ENCODE results near the gene CCDC141.
"Not testable (repeated sequence)": the region's sequence is repeated elsewhere in the genome, so short reads cannot be mapped to it uniquely, and the experiment has no call there.

The CCDC141 gene, protein sequence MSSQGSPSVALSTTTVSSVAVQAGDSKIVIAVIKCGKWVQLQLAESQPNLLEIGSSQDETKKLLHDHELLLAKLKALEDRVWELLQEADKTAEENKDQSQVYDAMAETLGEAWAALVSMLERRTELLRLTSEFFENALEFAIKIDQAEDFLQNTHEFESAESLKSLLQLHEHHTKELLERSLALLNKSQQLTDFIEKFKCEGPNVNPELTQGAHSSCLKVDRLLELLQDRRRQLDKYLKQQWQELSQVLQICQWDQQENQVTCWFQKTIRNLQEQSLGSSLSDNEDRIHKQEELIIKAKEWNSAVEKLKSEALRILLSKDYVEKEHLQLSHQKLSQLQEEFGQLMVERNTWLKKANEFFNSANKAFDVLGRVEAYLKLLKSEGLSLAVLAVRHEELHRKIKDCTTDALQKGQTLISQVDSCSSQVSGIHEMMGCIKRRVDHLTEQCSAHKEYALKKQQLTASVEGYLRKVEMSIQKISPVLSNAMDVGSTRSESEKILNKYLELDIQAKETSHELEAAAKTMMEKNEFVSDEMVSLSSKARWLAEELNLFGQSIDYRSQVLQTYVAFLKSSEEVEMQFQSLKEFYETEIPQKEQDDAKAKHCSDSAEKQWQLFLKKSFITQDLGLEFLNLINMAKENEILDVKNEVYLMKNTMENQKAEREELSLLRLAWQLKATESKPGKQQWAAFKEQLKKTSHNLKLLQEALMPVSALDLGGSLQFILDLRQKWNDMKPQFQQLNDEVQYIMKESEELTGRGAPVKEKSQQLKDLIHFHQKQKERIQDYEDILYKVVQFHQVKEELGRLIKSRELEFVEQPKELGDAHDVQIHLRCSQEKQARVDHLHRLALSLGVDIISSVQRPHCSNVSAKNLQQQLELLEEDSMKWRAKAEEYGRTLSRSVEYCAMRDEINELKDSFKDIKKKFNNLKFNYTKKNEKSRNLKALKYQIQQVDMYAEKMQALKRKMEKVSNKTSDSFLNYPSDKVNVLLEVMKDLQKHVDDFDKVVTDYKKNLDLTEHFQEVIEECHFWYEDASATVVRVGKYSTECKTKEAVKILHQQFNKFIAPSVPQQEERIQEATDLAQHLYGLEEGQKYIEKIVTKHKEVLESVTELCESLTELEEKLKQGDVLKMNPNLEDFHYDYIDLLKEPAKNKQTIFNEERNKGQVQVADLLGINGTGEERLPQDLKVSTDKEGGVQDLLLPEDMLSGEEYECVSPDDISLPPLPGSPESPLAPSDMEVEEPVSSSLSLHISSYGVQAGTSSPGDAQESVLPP (N-terminal part only)

DNA sequence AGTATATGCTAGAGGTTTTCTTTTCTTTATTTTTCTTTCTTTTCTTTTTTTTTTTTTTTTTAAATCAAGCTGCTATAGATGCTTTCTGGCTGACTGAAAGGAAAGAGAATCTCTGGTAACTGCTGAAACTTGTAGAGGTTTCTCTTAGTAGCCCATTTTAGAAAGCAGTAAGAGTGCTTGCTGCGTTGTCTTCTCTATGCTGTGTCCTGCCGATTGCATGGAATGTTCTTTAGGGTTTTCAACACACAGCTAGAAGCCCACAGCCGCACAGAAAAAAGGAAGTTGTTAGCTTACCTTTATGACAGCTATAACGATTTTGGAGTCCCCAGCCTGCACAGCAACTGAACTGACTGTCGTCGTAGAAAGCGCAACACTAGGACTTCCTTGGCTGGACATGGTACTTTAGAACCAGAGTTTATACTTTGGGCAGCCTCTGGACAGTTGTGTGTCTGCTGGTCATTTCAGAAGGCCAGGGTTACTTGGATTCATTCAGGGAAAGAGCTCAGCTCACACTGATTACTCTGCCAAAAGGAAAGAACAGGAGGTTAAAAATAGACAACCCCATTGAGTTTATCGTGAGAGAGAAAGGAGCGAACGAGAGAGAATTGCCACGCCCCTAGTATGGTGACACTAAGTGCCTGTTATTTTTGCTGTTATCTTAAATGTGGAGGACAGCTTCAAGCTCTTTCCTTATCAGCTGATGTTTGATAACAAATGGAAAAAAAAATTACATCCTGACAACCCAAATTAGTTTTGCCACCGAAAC, at the start of gene CCDC141:
Gene CCDC141 (minus strand): TSS at position 592 of the 766 bp plus-strand sequence. CDS start 196 bp downstream, at position 396.
- Mint-ChIP-seq H3K4me3 (peak within 1 kb of the TSS; percentile 83), H3K9me3 (no peaks in the 10 kb centered on the region), H3K36me3 (ENCODE audit: low read depth) (peaks cover 3% of the 10 kb centered on the region), H3K27me3 (no peaks in the 10 kb centered on the region), H3K27ac (peak within 1 kb of the TSS; percentile 77), H3K4me1 (ENCODE audit: low read depth) (peaks cover 52% of the 10 kb centered on the region)

DNA sequence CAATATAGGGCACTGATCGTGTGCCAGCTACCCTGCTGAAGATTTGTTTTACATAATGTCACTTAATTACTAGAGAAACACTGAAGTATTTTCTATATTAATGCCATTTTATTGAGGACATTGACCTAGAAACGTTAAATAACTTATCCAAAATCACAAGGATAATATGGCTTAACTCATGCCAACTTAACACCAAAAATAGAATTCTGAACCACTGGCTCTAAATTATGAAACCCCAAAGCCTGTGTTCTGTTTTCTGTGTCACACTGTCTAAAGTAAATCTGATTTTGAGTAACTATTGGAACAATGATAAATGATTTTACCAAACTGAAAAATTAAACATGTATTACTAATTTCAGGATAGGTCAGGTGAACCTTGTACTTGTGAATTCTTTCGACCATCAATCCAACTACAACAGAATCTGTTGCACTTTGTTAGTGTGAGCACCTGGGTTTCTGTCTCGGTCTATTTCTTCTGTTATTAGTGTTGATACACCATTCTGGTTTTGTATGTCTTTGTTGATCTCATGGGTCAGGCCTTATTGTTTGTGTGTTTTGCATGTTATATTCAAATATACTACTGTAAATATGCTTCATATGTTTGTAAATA, 48.2 kb upstream of the CCDC141 start:
- Mint-ChIP-seq H3K4me3 (no peak overlapping the region), H3K9me3 (no peaks in the 10 kb centered on the region), H3K36me3 (ENCODE audit: low read depth) (no peaks in the 10 kb centered on the region), H3K27me3 (no peaks in the 10 kb centered on the region), H3K27ac (no peak overlapping the region), H3K4me1 (ENCODE audit: low read depth) (peaks cover 16% of the 10 kb centered on the region)

- Mint-ChIP-seq H3K9me3 (peaks cover under 1% of the 10 kb centered on the region), H3K4me3 (no peak overlapping the region), H3K27me3 (no peaks in the 10 kb centered on the region), H3K4me1 (ENCODE audit: low read depth) (peaks cover 16% of the 10 kb centered on the region), H3K27ac (no peak overlapping the region), H3K36me3 (ENCODE audit: low read depth) (no peaks in the 10 kb centered on the region)
Measured at GRCh38 chr2:179097131-179097530, 47.2 kb upstream of the CCDC141 start.

DNA sequence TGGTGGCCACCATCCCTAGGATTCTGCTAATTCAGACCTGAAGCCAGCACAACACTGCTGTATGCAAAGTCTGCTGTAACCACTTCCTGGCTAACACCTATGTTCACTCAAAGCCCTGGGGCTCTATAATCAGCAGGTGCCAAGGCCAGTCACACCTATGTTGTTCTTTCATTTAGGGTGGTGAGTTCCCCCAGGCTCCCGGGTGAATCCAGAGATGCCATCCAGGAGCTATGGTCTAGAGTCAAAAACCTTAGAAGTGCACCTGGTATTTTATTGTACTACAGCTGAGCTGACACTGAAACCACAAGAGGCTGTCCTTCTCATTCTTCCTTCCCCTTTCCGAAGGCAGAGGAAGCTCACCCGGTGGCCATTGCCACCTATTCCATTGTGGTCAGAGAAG, 46.2 kb upstream of the CCDC141 start:
- Mint-ChIP-seq H3K27ac (no peak overlapping the region), H3K4me1 (ENCODE audit: low read depth) (peaks cover 16% of the 10 kb centered on the region), H3K27me3 (no peaks in the 10 kb centered on the region), H3K36me3 (ENCODE audit: low read depth) (no peaks in the 10 kb centered on the region), H3K4me3 (no peak overlapping the region), H3K9me3 (peaks cover 6% of the 10 kb centered on the region)

DNA sequence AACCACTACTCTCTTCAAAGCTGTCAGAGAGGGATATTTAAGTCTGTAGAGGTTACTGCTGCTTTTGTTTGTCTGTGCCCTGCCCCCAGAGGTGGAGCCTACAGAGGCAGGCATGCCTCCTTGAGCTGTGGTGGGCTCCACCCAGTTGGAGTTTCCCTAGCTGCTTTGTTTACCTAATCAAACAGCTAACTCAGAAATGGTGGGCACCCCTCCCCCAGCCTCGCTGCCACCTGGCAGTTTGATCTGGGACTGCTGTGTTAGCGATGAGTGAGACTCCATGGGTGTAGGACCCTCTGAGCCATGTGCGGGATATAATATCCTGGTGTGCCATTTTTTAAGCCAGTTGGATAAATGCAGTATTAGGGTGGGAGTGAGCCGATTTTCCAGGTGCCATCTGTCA, 43.0 kb upstream of the CCDC141 start:
- H3K4me3 Mint-ChIP-seq; H3K36me3 Mint-ChIP-seq (ENCODE audit: low read depth); H3K27ac Mint-ChIP-seq; H3K27me3 Mint-ChIP-seq: not testable (repeated sequence)
- Mint-ChIP-seq H3K9me3 (peaks cover 11% of the 10 kb centered on the region), H3K4me1 (ENCODE audit: low read depth) (peaks cover 16% of the 10 kb centered on the region)

DNA sequence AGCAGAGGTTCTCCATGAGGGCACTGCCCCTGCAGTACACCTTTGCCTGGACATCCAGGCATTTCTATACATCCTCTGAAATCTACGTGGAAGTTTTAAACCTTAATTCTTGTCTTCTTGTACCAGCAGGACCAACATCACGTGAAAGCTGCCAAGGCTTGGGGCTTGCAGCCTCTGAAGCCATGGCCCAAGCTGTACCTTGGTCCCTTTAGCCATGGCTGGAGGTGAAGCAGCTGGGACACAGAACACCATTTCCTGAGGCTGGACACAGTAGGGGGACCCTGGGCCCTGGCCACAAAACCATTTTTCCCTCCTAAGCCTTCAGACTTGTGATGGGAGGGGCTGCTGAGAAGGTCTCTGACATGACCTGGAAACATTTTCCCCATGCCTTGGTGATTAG, 32.8 kb upstream of the CCDC141 start:
- Mint-ChIP-seq H3K27ac (no peak overlapping the region), H3K36me3 (ENCODE audit: low read depth) (peaks cover 4% of the 10 kb centered on the region), H3K27me3 (no peaks in the 10 kb centered on the region)

GRCh38 chr2:179081954-179082353, 32.0 kb upstream of the CCDC141 start:
- Mint-ChIP-seq H3K27ac (no peak overlapping the region), H3K27me3 (no peaks in the 10 kb centered on the region), H3K4me3 (no peak overlapping the region), H3K4me1 (ENCODE audit: low read depth) (no peaks in the 10 kb centered on the region), H3K36me3 (ENCODE audit: low read depth) (peaks cover 9% of the 10 kb centered on the region), H3K9me3 (peaks cover 19% of the 10 kb centered on the region)

More for the DNA sequence above, 32.8 kb upstream of the CCDC141 start:
- H3K9me3 Mint-ChIP-seq = peaks cover 14% of the 10 kb centered on the region
- no peak overlapping the region for H3K4me3 Mint-ChIP-seq
- H3K4me1 Mint-ChIP-seq (ENCODE audit: low read depth) = no peaks in the 10 kb centered on the region

- no peaks in the 10 kb centered on the region for H3K27me3 Mint-ChIP-seq
- peaks cover 20% of the 10 kb centered on the region for H3K9me3 Mint-ChIP-seq
- H3K27ac Mint-ChIP-seq = no peak overlapping the region
Measured at GRCh38 chr2:179072527-179072926, 22.6 kb upstream of the CCDC141 start.

GRCh38 chr2:179071810-179072355, 21.9 kb upstream of the CCDC141 start:
- H3K36me3 Mint-ChIP-seq (ENCODE audit: low read depth) = no peaks in the 10 kb centered on the region

More at GRCh38 chr2:179072527-179072926, 22.6 kb upstream of the CCDC141 start:
- H3K4me1 Mint-ChIP-seq (ENCODE audit: low read depth) = no peaks in the 10 kb centered on the region
- H3K36me3 Mint-ChIP-seq (ENCODE audit: low read depth) = peaks cover 6% of the 10 kb centered on the region
- H3K4me3 Mint-ChIP-seq = no peak overlapping the region

GRCh38 chr2:179070895-179071294, 21.0 kb upstream of the CCDC141 start:
- Mint-ChIP-seq H3K4me1 (ENCODE audit: low read depth) (no peaks in the 10 kb centered on the region), H3K27me3 (no peaks in the 10 kb centered on the region), H3K27ac (no peak overlapping the region), H3K9me3 (peaks cover 15% of the 10 kb centered on the region), H3K36me3 (ENCODE audit: low read depth) (no peaks in the 10 kb centered on the region), H3K4me3 (no peak overlapping the region)

More at GRCh38 chr2:179071810-179072355, 21.9 kb upstream of the CCDC141 start:
- no peak overlapping the region for H3K27ac Mint-ChIP-seq
- peaks cover 14% of the 10 kb centered on the region for H3K9me3 Mint-ChIP-seq
- H3K4me3 Mint-ChIP-seq = no peak overlapping the region
- no peaks in the 10 kb centered on the region for H3K27me3 Mint-ChIP-seq
- no peaks in the 10 kb centered on the region for H3K4me1 Mint-ChIP-seq (ENCODE audit: low read depth)

DNA sequence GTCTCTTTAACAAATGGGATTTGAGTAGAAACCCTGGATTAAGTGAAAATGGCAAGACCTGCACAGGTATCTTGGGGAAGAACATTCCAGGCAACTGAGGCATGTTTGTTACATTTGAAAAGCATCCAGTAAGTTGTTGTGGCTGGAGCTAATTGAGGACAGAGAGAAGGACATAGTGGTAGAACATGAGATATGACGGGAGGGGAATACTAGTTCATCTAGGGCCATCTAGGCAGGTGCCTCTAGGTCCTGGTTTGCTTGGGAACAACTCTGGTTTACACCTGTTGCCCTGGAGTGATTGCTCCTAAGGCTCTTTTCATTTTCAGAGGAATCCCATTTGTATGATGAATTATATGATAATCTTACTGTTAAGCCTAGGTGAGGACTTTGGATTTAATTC, 19.7 kb upstream of the CCDC141 start:
- no peak overlapping the region for H3K27ac Mint-ChIP-seq
- H3K27me3 Mint-ChIP-seq = no peaks in the 10 kb centered on the region
- H3K4me3 Mint-ChIP-seq = no peak overlapping the region
- H3K4me1 Mint-ChIP-seq (ENCODE audit: low read depth) = no peaks in the 10 kb centered on the region
- H3K36me3 Mint-ChIP-seq (ENCODE audit: low read depth) = no peaks in the 10 kb centered on the region
- H3K9me3 Mint-ChIP-seq = peaks cover 21% of the 10 kb centered on the region

- Mint-ChIP-seq H3K27me3 (no peaks in the 10 kb centered on the region), H3K9me3 (peaks cover 21% of the 10 kb centered on the region), H3K4me1 (ENCODE audit: low read depth) (no peaks in the 10 kb centered on the region), H3K36me3 (ENCODE audit: low read depth) (no peaks in the 10 kb centered on the region), H3K4me3 (no peak overlapping the region), H3K27ac (no peak overlapping the region)
Measured at GRCh38 chr2:179068991-179069643, 19.2 kb upstream of the CCDC141 start.

DNA sequence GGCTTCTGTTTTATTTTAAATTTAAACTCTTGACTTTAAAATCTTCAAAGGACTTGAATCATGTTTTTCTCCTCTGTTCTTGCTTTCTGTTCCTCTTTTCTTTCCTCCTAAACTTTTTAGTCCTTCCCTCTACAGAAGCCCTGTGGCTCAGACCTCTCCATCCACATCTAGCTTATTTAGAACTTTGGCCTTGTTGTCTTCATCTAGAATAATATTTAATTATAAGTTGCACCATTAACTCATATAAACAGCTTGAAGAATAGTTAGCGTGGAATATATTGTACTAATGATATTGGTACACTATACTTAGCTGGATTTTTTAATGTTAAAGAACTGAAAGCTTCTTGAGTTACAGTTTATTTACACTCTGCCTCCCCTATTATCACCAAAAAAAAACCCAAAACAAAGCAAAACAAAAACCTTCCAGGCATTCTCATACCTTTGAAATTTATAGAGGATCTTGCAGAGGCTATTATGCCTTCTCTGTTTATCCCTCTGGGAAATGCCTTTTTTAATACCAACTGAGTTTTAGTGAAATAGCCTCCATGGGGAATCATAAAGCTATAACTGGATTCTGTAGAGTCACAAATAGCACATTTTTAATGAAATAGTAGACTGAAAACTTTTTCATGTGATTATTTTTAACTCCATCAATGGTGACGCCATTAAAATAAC, 9.2 kb upstream of the CCDC141 start:
- Mint-ChIP-seq H3K36me3 (ENCODE audit: low read depth) (no peaks in the 10 kb centered on the region), H3K9me3 (no peaks in the 10 kb centered on the region), H3K27ac (no peak overlapping the region), H3K4me3 (no peak overlapping the region), H3K27me3 (no peaks in the 10 kb centered on the region), H3K4me1 (ENCODE audit: low read depth) (peaks cover 7% of the 10 kb centered on the region)
